ENCODE results near the gene NTSR1. TPM values are rescaled to one million over a fixed set of nuclear protein-coding genes. Genes with fewer than 3 reads are reported as not detected.

NTSR1 gene
- total and polyA plus RNA-seq, 4 donors, result 1.3 to 6.1 (median 3.9) TPM

DNA sequence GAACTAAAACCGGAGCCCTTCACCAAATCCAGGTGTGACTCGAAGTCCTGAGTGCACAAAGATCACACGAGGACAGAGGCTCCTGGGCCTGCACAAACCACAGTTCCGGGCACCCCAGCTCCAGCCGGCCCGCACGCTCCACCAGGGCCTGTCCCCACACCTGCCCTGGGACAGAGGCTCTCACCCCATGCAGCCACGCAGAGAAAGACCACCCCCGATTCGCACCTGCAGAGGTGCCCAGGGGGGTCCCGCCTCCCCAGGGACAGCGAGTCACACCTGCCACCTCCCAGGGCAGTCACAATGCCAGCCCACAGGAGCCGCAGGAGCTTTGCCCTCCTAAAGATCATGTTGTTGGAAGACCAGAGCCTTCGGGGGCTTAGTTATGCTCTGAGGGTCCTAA lies 62.3 kb downstream of the NTSR1 start:
- H3K27me3 ChIP-seq (ENCODE audit: control insufficient read depth, insufficient read depth, low read length), result peaks cover 4% of the 10 kb centered on the region
- no peaks in the 10 kb centered on the region for H3K9me3 ChIP-seq (ENCODE audit: control insufficient read depth, insufficient read depth, low read length)
- 88% methylated on average over 13 of the region's 14 CpGs for whole genome bisulfite sequencing (ENCODE audit: insufficient coverage)
- DNase-seq (ENCODE audit: low read depth in 4 of 6, low spot score in 6 of 6), result no peak
- peaks cover 76% of the 10 kb centered on the region for H3K4me1 ChIP-seq (ENCODE audit: control insufficient read depth, insufficient read depth, low read length)
- H3K36me3 ChIP-seq (ENCODE audit: control insufficient read depth, insufficient read depth, low read length), result no peaks in the 10 kb centered on the region
- H3K27ac ChIP-seq (ENCODE audit: low read depth, low read length), result no peak overlapping the region
- no peak overlapping the region for H3K4me3 ChIP-seq (ENCODE audit: low read depth, low read length)

- H3K4me3 ChIP-seq (ENCODE audit: low read depth, low read length), result no peak overlapping the region
- no peaks in the 10 kb centered on the region for H3K36me3 ChIP-seq (ENCODE audit: control insufficient read depth, insufficient read depth, low read length)
- DNase-seq (ENCODE audit: low read depth in 4 of 6, low spot score in 6 of 6), result no peak
- peaks cover 74% of the 10 kb centered on the region for H3K4me1 ChIP-seq (ENCODE audit: control insufficient read depth, insufficient read depth, low read length)
- no peak overlapping the region for H3K27ac ChIP-seq (ENCODE audit: low read depth, low read length)
- 62% methylated on average over 18 of the region's 25 CpGs for WGBS (ENCODE audit: insufficient coverage)
- H3K9me3 ChIP-seq (ENCODE audit: control insufficient read depth, insufficient read depth, low read length), result no peaks in the 10 kb centered on the region
- H3K27me3 ChIP-seq (ENCODE audit: control insufficient read depth, insufficient read depth, low read length), result peaks cover 4% of the 10 kb centered on the region
These were observed 62.9 kb downstream of the NTSR1 start for GRCh38 chr20:62771396-62772102.

DNA sequence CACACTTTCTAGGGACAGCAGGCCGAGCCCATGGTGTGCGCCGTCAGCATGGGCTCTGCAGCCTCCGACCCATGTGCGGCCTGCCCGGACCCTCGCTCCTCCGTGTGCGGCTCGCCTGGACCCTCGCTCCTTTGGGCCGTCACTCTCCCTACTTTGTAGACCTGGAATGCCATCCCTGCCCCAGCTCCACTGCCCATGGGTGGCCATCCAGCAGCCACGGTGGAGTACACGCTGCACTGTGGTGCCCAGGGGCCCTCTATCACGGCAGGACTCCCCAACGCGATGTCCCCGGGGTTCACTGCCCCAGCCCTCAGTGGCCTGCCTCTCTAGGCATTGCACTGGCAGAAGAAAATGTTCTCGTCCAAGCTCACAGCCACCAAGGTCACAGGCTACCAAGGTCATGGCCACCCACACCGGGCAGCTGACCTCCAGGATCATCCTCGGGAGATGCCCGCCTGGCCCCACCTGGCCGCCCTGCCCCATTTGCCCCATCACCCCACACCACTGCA lies 63.5 kb downstream of the NTSR1 start:
- H3K4me3 ChIP-seq (ENCODE audit: low read depth, low read length), result no peak overlapping the region
- no peak for DNase-seq (ENCODE audit: low read depth in 4 of 6, low spot score in 6 of 6)
- H3K27me3 ChIP-seq (ENCODE audit: control insufficient read depth, insufficient read depth, low read length), result peaks cover 4% of the 10 kb centered on the region
- no peaks in the 10 kb centered on the region for H3K36me3 ChIP-seq (ENCODE audit: control insufficient read depth, insufficient read depth, low read length)
- H3K4me1 ChIP-seq (ENCODE audit: control insufficient read depth, insufficient read depth, low read length), result peaks cover 71% of the 10 kb centered on the region
- WGBS (ENCODE audit: insufficient coverage), result 89% methylated on average over 23 of the region's 23 CpGs
- no peak overlapping the region for H3K27ac ChIP-seq (ENCODE audit: low read depth, low read length)
- no peaks in the 10 kb centered on the region for H3K9me3 ChIP-seq (ENCODE audit: control insufficient read depth, insufficient read depth, low read length)

DNA sequence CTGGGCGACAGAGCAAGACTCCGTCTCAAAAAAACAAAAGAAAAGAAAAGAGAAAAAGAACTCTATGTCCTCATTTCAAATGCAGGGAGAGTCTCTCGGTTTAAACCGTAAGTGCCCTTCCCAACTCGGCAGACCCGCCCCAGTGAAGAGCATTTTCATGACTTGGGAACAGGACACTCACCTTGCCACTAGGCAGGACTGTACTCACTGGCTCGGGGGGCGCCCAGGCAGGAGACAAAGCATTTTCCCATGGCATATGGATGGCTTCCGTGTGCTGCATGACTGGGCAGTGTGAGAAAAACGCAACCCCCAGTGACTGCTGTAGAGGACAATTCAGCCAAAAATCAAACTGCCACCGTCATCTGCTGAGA lies 64.0 kb downstream of the NTSR1 start:
- Histone ChIP-seq H3K27me3 (ENCODE audit: control insufficient read depth, insufficient read depth, low read length) (peaks cover 4% of the 10 kb centered on the region), H3K4me1 (ENCODE audit: control insufficient read depth, insufficient read depth, low read length) (peaks cover 70% of the 10 kb centered on the region), H3K36me3 (ENCODE audit: control insufficient read depth, insufficient read depth, low read length) (no peaks in the 10 kb centered on the region), H3K4me3 (ENCODE audit: low read depth, low read length) (no peak overlapping the region), H3K9me3 (ENCODE audit: control insufficient read depth, insufficient read depth, low read length) (no peaks in the 10 kb centered on the region), H3K27ac (ENCODE audit: low read depth, low read length) (no peak overlapping the region)
- WGBS (ENCODE audit: insufficient coverage), result 54% methylated on average over 11 of the region's 11 CpGs
- DNase-seq (ENCODE audit: low read depth in 4 of 6, low spot score in 6 of 6), result no peak

DNA sequence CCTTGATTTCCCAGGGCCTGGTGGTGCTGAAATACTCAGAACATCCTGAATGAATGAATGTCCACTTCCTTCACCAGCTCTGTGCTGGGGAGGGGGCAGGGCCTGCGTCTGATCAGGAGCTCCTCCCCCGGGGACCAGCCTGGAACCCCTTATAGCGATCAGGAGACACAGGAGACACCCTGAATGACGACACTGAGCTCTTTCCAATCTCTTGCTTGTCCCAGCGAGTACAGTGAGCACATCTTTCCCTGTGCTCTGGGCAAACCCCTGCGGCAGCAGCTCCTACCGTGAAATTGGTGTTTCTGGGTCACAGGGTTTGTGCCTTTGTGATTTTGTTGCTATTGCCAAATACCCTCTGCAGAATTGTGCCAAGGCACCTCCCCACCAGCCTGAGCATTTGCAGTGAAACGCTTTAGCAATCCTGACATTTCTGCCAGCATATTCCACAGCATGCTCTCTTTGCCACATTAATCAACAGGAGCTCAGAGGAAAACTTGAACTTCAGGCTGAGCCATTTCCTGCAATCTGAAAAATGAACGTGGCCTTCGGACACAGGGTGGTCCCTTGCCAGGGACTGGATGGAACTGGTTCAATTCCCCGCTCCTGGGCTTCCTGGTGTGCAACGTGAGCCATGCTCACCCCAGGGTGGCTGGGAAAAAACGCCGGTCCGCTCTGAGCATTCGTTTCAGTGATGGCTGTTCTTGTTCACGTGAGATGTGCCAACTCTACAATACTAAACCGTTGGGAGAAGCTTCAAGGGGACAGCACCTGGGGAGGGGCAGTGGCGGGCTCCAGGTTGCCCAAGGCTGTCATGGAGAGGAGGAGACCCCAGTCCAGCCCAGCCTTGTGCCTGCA lies 64.6 kb downstream of the NTSR1 start:
- Histone ChIP-seq H3K27me3 (ENCODE audit: control insufficient read depth, insufficient read depth, low read length) (peaks cover 4% of the 10 kb centered on the region), H3K36me3 (ENCODE audit: control insufficient read depth, insufficient read depth, low read length) (no peaks in the 10 kb centered on the region), H3K4me1 (ENCODE audit: control insufficient read depth, insufficient read depth, low read length) (peaks cover 64% of the 10 kb centered on the region), H3K9me3 (ENCODE audit: control insufficient read depth, insufficient read depth, low read length) (no peaks in the 10 kb centered on the region), H3K4me3 (ENCODE audit: low read depth, low read length) (no peak overlapping the region), H3K27ac (ENCODE audit: low read depth, low read length) (no peak overlapping the region)
- WGBS (ENCODE audit: insufficient coverage), result 26% methylated on average over 17 of the region's 19 CpGs
- DNase-seq (ENCODE audit: low read depth in 4 of 6, low spot score in 6 of 6), result peak in 3 of 6 donors; percentile 56 to 88 (median 81)

GRCh38 chr20:62773845-62774714 lies 65.4 kb downstream of the NTSR1 start:
- Histone ChIP-seq H3K36me3 (ENCODE audit: control insufficient read depth, insufficient read depth, low read length) (no peaks in the 10 kb centered on the region), H3K9me3 (ENCODE audit: control insufficient read depth, insufficient read depth, low read length) (no peaks in the 10 kb centered on the region), H3K4me1 (ENCODE audit: control insufficient read depth, insufficient read depth, low read length) (peaks cover 56% of the 10 kb centered on the region), H3K27me3 (ENCODE audit: control insufficient read depth, insufficient read depth, low read length) (peaks cover 4% of the 10 kb centered on the region), H3K27ac (ENCODE audit: low read depth, low read length) (no peak overlapping the region), H3K4me3 (ENCODE audit: low read depth, low read length) (no peak overlapping the region)
- DNase-seq (ENCODE audit: low read depth in 4 of 6, low spot score in 6 of 6), result peak in 2 of 6 donors; percentile 88 to 91
- 56% methylated on average over 20 of the region's 29 CpGs for WGBS (ENCODE audit: insufficient coverage)

GRCh38 chr20:62774762-62775161 lies 66.1 kb downstream of the NTSR1 start:
- DNase-seq (ENCODE audit: low read depth in 4 of 6, low spot score in 6 of 6), result no peak
- no peak overlapping the region for H3K27ac ChIP-seq (ENCODE audit: low read depth, low read length)
- 89% methylated on average over 8 of the region's 8 CpGs for WGBS (ENCODE audit: insufficient coverage)
- H3K36me3 ChIP-seq (ENCODE audit: control insufficient read depth, insufficient read depth, low read length), result no peaks in the 10 kb centered on the region
- H3K4me3 ChIP-seq (ENCODE audit: low read depth, low read length), result no peak overlapping the region
- H3K9me3 ChIP-seq (ENCODE audit: control insufficient read depth, insufficient read depth, low read length), result no peaks in the 10 kb centered on the region
- peaks cover 49% of the 10 kb centered on the region for H3K4me1 ChIP-seq (ENCODE audit: control insufficient read depth, insufficient read depth, low read length)
- H3K27me3 ChIP-seq (ENCODE audit: control insufficient read depth, insufficient read depth, low read length), result peaks cover 4% of the 10 kb centered on the region

DNA sequence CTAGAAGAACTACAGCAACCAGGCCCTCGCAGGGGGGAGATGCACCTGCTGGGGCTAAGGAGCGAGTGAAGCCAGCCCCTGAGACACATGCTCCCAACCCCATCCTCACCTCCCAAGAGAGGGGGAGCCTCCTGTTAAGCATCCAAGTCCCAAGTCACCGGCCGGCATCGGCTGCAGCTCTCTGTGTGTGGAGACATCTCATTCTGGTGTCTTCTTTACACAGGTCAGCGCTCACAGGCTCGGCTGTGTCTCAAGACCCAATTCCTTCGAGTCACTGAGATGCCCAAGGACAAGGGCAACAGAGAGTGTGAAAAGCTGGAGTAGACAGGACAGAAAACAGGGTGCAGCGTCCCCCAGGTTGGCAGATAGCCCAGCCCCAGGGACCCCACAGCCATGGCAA lies 66.6 kb downstream of the NTSR1 start:
- Histone ChIP-seq H3K27me3 (ENCODE audit: control insufficient read depth, insufficient read depth, low read length) (peaks cover 4% of the 10 kb centered on the region), H3K4me1 (ENCODE audit: control insufficient read depth, insufficient read depth, low read length) (peaks cover 50% of the 10 kb centered on the region), H3K27ac (ENCODE audit: low read depth, low read length) (no peak overlapping the region), H3K9me3 (ENCODE audit: control insufficient read depth, insufficient read depth, low read length) (no peaks in the 10 kb centered on the region), H3K4me3 (ENCODE audit: low read depth, low read length) (no peak overlapping the region), H3K36me3 (ENCODE audit: control insufficient read depth, insufficient read depth, low read length) (no peaks in the 10 kb centered on the region)
- 70% methylated on average over 5 of the region's 9 CpGs for WGBS (ENCODE audit: insufficient coverage)
- no peak for DNase-seq (ENCODE audit: low read depth in 4 of 6, low spot score in 6 of 6)

- peaks cover 4% of the 10 kb centered on the region for H3K27me3 ChIP-seq (ENCODE audit: control insufficient read depth, insufficient read depth, low read length)
- no peak for DNase-seq (ENCODE audit: low read depth in 4 of 6, low spot score in 6 of 6)
These were observed 67.5 kb downstream of the NTSR1 start for GRCh38 chr20:62776035-62776691.

More at GRCh38 chr20:62776035-62776691, 67.5 kb downstream of the NTSR1 start:
- no peak overlapping the region for H3K27ac ChIP-seq (ENCODE audit: low read depth, low read length)
- WGBS (ENCODE audit: insufficient coverage), result 95% methylated on average over 23 of the region's 24 CpGs
- no peak overlapping the region for H3K4me3 ChIP-seq (ENCODE audit: low read depth, low read length)
- no peaks in the 10 kb centered on the region for H3K9me3 ChIP-seq (ENCODE audit: control insufficient read depth, insufficient read depth, low read length)
- no peaks in the 10 kb centered on the region for H3K36me3 ChIP-seq (ENCODE audit: control insufficient read depth, insufficient read depth, low read length)
- H3K4me1 ChIP-seq (ENCODE audit: control insufficient read depth, insufficient read depth, low read length), result peaks cover 52% of the 10 kb centered on the region

Data from spinal cord (tissue), 10 donors.